Measurements from ENCODE around the gene SCTR.

GRCh38 chr2:119428488-119429224, 95.6 kb downstream of the SCTR start:
- TF ChIP-seq, protein P1, sequence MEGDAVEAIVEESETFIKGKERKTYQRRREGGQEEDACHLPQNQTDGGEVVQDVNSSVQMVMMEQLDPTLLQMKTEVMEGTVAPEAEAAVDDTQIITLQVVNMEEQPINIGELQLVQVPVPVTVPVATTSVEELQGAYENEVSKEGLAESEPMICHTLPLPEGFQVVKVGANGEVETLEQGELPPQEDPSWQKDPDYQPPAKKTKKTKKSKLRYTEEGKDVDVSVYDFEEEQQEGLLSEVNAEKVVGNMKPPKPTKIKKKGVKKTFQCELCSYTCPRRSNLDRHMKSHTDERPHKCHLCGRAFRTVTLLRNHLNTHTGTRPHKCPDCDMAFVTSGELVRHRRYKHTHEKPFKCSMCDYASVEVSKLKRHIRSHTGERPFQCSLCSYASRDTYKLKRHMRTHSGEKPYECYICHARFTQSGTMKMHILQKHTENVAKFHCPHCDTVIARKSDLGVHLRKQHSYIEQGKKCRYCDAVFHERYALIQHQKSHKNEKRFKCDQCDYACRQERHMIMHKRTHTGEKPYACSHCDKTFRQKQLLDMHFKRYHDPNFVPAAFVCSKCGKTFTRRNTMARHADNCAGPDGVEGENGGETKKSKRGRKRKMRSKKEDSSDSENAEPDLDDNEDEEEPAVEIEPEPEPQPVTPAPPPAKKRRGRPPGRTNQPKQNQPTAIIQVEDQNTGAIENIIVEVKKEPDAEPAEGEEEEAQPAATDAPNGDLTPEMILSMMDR (IDR thresholded peaks at IDR 0.05), result no peak
- TF ChIP-seq POLR2A (IDR thresholded peaks at IDR 0.05), result no peak
- no peak for TF ChIP-seq POLR2AphosphoS5 (IDR thresholded peaks at IDR 0.05)
